GM12873 (cell line): ENCODE results near the gene SYCP2.

Experiments used
- TF ChIP-seq, protein P1 (sequence below): IDR thresholded peaks from 2 replicates; pipeline ENCODE4 v1.5.1; 2012; ENCODE audit warnings: low read depth, mild to moderate bottlenecking, moderate library complexity, low read length, control low read depth; ENCODE audit not compliant: insufficient read depth; ENCODE audit errors: missing control alignments

Gene SYCP2

DNA sequence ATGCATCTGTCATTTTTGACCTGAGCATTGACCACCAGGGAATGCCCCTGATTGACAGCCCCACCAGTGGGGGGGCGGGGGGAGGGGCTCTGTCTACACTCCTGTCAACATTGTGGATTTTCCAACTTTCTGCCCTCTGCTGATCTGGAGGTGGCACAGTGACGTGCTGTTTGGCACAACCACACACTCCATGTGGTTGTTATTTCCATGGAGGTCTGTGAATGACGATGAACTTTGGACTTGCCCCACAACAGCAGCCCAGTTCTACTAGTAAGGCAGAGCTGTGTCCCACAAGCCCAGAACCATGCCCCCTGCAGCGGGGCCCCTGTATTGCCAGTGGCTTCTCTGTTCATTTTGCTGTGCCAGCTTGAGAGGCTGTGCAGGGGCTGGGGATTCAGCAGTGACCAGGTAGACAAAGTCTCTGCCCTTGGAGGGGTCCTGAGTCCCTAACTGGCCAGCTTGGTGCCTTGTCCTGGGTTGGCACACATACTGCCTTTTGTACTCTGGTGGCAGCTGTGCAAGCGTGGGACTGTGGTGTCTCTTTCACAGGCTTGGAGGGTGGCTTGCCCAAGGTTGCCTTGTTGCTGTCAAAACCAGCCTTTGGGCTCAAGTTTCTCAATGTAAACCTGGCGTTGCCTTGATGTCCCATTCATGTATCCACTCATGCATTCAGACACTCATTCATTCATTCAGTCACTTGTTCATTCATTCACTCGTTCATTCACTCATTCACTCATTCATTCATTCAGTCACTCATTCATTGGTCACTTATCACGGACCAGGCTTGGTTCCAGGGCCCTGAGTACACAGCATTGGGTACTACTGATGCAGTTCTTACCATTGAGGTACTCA lies 108.5 kb downstream of the SYCP2 start:
- TF ChIP-seq, protein P1, sequence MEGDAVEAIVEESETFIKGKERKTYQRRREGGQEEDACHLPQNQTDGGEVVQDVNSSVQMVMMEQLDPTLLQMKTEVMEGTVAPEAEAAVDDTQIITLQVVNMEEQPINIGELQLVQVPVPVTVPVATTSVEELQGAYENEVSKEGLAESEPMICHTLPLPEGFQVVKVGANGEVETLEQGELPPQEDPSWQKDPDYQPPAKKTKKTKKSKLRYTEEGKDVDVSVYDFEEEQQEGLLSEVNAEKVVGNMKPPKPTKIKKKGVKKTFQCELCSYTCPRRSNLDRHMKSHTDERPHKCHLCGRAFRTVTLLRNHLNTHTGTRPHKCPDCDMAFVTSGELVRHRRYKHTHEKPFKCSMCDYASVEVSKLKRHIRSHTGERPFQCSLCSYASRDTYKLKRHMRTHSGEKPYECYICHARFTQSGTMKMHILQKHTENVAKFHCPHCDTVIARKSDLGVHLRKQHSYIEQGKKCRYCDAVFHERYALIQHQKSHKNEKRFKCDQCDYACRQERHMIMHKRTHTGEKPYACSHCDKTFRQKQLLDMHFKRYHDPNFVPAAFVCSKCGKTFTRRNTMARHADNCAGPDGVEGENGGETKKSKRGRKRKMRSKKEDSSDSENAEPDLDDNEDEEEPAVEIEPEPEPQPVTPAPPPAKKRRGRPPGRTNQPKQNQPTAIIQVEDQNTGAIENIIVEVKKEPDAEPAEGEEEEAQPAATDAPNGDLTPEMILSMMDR: no peak

DNA sequence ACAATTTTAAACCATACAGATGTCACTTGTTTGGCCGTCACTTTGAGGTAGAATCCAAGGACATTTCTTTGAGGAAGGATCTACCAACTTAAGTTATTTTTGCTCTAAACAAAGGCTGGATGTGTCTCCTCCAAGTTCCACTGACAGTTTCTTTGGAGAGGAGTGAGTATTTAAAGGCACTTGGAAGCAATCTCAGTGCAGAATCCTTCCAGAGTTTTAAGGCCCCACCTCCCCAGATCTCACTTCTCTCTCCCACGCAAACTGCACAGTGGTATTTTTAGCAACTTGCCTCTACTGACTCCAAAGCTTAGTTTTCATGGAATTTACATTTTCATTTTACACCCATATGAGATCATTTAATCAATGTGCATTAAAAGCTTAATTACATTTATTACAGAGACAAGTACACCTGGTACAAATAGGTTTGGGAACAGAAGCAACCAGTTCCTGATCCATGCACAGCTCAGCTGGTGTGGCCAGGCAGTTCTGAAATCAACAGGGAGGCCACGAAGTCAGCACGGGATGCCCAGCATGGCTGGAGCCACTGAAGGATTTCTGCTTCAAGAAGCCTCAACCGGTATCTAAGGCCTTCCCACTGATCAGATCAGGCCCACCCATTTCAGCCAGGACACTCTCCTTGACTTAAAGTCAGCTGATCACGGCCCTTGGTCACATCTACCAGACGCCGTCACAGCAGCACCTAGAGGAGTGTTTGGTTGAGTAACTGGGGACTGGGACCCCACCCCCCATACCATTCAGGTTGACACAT lies 109.8 kb downstream of the SYCP2 start:
- TF ChIP-seq, protein P1: no peak

DNA sequence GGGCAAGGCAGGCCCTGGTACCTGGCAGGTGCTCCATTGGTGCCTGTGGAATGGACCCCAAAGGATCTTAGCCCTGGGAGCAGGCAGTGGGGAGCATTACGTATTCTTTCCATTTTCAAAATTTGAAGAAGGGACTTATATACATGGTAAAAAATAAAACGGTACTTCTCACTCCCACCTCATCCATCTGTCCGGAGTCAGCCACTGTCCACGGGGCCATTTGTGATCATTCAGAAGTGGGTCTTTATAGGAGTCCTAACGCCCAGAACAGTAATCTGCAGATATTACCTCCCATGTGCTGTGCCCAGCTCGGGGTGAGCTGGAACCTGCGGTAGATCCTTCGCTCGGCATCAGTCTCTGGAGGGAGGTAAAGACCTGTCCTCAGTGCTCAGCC lies 110.4 kb downstream of the SYCP2 start:
- TF ChIP-seq, protein P1: no peak

DNA sequence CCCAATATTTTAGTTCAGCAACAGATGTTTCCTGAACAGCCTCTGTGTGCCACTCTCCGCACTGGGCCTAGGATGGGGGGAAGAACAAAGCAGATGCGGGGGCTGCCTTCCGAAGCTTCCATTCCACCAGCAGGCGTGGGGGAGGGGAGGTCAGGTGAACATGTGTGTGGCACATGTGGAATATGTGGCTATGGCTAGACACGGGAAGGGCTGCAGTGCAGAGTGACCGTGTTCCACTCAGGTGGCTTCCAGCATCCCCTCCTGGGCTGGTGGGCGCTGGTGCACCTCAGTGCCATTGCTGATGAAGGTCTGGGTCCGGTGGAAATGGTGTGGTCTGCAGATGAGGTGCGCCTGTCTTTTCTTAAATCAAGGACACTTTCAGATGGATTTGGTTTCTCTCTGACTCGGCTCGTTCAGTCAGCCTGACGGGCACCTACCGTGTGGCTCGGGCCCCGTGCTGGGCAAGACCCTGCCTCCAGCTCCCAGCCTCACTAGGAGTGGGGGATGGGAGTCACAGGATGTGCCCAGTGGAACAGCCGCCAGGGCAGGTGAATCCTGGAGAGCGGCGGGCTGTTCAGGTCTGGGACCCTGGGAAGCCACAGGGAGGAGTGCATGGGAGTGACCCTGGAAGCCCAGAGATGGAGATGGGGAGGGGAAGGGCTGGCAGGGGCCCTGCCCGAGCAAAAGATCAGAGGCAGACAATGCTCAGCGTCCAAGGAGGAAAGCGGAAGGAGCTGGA lies 111.0 kb downstream of the SYCP2 start:
- TF ChIP-seq, protein P1: no peak

DNA sequence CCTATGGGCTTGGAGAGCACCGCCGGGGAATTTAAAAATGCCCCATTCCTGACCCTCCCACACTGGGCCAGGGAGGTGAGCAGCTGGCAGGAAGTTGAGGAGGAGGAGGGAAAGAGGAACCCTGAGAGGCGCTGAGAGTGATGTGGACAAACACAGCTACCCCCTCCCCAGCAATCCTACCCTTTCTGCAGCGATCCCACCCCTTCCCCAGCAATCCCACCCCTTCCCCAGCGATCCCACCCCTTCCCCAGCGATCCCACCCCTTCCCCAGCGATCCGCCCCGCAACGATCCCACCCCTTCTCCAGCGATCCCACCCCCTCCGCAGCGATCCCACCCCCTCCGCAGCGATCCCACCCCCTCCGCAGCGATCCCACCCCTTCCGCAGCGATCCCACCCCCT lies 111.6 kb downstream of the SYCP2 start:
- TF ChIP-seq, protein P1: no peak

DNA sequence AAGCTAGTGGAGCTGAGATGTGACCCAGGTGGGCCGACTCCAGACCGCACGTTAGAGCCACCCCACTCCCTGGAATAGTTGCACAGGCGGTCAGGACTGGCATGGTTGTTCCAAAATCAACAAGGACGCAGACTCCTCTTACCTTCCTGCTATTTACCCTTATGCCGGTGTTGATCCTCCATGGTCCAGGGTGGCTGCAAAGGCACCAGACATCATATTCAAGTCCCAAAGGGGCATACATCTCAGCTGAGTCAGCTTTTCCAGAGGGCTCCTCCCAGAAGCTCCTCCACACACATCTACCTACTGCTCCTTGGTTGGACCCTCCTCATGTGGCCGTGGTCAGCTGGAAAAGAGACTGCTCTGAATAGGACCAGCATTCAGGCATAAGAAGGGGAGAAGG lies 112.2 kb downstream of the SYCP2 start:
- TF ChIP-seq, protein P1: no peak

DNA sequence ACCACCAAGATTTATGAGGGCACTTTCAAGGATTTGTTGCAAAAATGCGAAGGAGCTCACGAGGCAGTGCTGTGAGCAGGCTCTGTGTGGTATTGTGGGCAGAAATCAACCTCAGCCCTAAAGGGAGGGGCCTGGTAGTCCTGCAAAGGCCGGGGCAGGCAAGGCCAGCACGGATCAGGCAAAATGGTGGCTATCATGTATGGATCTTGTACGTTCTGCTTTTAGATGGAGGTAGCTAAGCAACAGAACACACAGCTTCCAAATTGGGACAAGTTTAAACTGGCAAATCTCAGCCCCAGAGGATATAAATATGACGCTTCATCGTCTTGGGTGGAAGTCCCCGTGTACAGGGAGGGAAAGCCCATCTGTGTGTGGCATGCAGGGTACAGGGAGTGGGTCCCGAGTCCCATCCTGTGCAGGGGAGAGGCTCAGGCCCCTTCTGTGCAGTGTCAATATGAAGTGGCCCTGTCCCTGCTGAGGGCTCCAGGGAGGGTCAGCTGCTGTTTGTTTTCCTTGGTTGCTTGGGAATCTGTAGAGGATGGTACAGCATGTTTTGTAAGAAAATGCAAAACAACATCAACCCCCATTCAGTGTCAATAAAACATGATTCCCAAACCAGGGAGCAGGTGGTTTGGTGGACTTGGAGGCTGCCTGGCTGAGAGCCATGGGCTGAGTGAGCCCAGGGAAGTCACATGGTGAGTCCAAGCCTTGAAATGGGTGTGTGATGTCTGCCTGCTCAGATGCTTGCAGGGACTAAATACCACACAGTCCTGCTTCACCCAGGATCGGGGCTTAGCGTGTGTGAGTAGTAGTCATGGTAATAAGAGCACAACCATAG lies 113.0 kb downstream of the SYCP2 start:
- TF ChIP-seq, protein P1: no peak
